SK-N-SH (cell line): ENCODE measurements around the gene MRPL40.

Source experiments
- CHD2 ChIP-seq: fragments of 150-350 bp; IDR thresholded peaks from 2 replicates; pipeline ENCODE4 v1.6.1; 2018; ENCODE audit warnings: low read length; ENCODE audit not compliant: partially characterized antibody
- JUND ChIP-seq: IDR thresholded peaks from 2 replicates; pipeline ENCODE4 v1.4.0; 2012
- MEF2A ChIP-seq: IDR thresholded peaks from 2 replicates; pipeline ENCODE4 v1.4.0; 2012; ENCODE audit warnings: low read depth, borderline replicate concordance
- POLR2AphosphoS5 ChIP-seq: IDR thresholded peaks from 2 replicates; pipeline ENCODE4 v1.6.1; 2012; ENCODE audit warnings: low read depth, low read length
- RAD21 ChIP-seq: IDR thresholded peaks from 2 replicates; pipeline ENCODE4 v1.6.1; 2012; ENCODE audit warnings: mild to moderate bottlenecking, low read length
- RCOR1 ChIP-seq: fragments of 150-350 bp; IDR thresholded peaks from 2 replicates; pipeline ENCODE4 v1.6.1; 2017; ENCODE audit warnings: antibody characterized with exemption, low read length
- SMC3 ChIP-seq: IDR thresholded peaks from 2 replicates; pipeline ENCODE4 v1.6.1; 2012; ENCODE audit warnings: low read depth, low read length, improper control_type of control experiment
- TAF1 ChIP-seq: IDR thresholded peaks from 2 replicates; pipeline ENCODE4 v1.6.1; 2012; ENCODE audit warnings: low read depth, mild to moderate bottlenecking, low read length, moderate library complexity, borderline replicate concordance
- TCF12 ChIP-seq: IDR thresholded peaks from 2 replicates; pipeline ENCODE4 v1.4.0; 2012
- TF ChIP-seq, protein P1 (sequence below): fragments of 150-350 bp; IDR thresholded peaks from 2 replicates; pipeline ENCODE4 v1.6.1; 2016; ENCODE audit warnings: mild to moderate bottlenecking, low read depth, low read length
- TF ChIP-seq, protein P2 (sequence below): fragments of 200-600 bp; sonication (generic); IDR thresholded peaks from 2 replicates; pipeline ENCODE4 v1.6.1; 2017; ENCODE audit warnings: antibody characterized with exemption, mild to moderate bottlenecking, moderate library complexity
- TF ChIP-seq, protein P3 (sequence below): fragments of 150-350 bp; IDR thresholded peaks from 2 replicates; pipeline ENCODE4 v1.6.1; 2017; ENCODE audit warnings: antibody characterized with exemption, low read length, low read depth, borderline replicate concordance
- TF ChIP-seq, protein P4 (sequence below): IDR thresholded peaks from 2 replicates; pipeline ENCODE4; 2012
- TF ChIP-seq, protein P5 (sequence below): IDR thresholded peaks from 2 replicates; pipeline ENCODE4 v1.6.1; 2012; ENCODE audit warnings: mild to moderate bottlenecking, low read depth, low read length, moderate library complexity

DNA sequence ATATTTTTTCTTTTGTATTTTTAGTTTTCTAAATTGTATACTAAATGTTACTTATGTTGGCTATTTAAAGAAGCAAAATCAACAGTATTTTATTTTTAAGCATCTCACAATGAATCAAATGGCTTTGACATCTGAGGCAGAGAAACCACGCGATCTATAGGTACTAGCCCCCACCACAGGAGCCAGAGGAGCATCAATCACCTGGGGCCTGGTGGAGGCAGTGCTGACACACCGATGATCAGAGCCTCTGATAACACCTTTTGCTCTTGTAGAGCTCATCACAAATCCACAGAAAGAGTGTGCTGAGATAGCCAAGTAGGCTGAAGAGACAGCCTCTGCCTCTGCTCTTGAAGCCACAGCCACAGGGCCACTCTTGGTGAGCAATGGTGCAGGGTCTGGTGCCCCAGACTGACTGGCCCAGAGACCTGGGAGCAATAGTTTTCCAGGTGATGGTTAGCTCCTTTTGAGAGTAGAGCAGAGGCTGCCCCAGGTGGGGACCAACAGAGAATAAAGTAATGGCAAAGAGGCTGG is 26.0 kb upstream of the MRPL40 start:
- TF ChIP-seq, protein P1, sequence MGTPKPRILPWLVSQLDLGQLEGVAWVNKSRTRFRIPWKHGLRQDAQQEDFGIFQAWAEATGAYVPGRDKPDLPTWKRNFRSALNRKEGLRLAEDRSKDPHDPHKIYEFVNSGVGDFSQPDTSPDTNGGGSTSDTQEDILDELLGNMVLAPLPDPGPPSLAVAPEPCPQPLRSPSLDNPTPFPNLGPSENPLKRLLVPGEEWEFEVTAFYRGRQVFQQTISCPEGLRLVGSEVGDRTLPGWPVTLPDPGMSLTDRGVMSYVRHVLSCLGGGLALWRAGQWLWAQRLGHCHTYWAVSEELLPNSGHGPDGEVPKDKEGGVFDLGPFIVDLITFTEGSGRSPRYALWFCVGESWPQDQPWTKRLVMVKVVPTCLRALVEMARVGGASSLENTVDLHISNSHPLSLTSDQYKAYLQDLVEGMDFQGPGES: no peak
- TF ChIP-seq CHD2 (no peak), RCOR1 (no peak), TCF12 (no peak), TAF1 (no peak), POLR2AphosphoS5 (no peak), SMC3 (no peak), RAD21 (peak; percentile 23; the same call in 1 of the 2 replicates), MEF2A (no peak), JUND (no peak)
- TF ChIP-seq, protein P2, sequence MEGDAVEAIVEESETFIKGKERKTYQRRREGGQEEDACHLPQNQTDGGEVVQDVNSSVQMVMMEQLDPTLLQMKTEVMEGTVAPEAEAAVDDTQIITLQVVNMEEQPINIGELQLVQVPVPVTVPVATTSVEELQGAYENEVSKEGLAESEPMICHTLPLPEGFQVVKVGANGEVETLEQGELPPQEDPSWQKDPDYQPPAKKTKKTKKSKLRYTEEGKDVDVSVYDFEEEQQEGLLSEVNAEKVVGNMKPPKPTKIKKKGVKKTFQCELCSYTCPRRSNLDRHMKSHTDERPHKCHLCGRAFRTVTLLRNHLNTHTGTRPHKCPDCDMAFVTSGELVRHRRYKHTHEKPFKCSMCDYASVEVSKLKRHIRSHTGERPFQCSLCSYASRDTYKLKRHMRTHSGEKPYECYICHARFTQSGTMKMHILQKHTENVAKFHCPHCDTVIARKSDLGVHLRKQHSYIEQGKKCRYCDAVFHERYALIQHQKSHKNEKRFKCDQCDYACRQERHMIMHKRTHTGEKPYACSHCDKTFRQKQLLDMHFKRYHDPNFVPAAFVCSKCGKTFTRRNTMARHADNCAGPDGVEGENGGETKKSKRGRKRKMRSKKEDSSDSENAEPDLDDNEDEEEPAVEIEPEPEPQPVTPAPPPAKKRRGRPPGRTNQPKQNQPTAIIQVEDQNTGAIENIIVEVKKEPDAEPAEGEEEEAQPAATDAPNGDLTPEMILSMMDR: no peak
- TF ChIP-seq, protein P3, sequence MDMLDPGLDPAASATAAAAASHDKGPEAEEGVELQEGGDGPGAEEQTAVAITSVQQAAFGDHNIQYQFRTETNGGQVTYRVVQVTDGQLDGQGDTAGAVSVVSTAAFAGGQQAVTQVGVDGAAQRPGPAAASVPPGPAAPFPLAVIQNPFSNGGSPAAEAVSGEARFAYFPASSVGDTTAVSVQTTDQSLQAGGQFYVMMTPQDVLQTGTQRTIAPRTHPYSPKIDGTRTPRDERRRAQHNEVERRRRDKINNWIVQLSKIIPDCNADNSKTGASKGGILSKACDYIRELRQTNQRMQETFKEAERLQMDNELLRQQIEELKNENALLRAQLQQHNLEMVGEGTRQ: no peak
- TF ChIP-seq, protein P4, sequence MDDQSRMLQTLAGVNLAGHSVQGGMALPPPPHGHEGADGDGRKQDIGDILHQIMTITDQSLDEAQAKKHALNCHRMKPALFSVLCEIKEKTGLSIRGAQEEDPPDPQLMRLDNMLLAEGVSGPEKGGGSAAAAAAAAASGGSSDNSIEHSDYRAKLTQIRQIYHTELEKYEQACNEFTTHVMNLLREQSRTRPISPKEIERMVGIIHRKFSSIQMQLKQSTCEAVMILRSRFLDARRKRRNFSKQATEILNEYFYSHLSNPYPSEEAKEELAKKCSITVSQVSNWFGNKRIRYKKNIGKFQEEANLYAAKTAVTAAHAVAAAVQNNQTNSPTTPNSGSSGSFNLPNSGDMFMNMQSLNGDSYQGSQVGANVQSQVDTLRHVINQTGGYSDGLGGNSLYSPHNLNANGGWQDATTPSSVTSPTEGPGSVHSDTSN: no peak
- TF ChIP-seq, protein P5, sequence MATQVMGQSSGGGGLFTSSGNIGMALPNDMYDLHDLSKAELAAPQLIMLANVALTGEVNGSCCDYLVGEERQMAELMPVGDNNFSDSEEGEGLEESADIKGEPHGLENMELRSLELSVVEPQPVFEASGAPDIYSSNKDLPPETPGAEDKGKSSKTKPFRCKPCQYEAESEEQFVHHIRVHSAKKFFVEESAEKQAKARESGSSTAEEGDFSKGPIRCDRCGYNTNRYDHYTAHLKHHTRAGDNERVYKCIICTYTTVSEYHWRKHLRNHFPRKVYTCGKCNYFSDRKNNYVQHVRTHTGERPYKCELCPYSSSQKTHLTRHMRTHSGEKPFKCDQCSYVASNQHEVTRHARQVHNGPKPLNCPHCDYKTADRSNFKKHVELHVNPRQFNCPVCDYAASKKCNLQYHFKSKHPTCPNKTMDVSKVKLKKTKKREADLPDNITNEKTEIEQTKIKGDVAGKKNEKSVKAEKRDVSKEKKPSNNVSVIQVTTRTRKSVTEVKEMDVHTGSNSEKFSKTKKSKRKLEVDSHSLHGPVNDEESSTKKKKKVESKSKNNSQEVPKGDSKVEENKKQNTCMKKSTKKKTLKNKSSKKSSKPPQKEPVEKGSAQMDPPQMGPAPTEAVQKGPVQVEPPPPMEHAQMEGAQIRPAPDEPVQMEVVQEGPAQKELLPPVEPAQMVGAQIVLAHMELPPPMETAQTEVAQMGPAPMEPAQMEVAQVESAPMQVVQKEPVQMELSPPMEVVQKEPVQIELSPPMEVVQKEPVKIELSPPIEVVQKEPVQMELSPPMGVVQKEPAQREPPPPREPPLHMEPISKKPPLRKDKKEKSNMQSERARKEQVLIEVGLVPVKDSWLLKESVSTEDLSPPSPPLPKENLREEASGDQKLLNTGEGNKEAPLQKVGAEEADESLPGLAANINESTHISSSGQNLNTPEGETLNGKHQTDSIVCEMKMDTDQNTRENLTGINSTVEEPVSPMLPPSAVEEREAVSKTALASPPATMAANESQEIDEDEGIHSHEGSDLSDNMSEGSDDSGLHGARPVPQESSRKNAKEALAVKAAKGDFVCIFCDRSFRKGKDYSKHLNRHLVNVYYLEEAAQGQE: no peak
